Measurements from ENCODE around the gene EHMT1. TPM values are rescaled to one million over a fixed set of nuclear protein-coding genes. Genes with fewer than 3 reads are reported as not detected.

EHMT1 gene
- total and polyA plus RNA-seq, 9 of the 15 experiments (the other 6 are each of a cell fraction or from before 2014, with no cell fraction given): 2.2 to 76.0 (median 36.4) TPM

DNA sequence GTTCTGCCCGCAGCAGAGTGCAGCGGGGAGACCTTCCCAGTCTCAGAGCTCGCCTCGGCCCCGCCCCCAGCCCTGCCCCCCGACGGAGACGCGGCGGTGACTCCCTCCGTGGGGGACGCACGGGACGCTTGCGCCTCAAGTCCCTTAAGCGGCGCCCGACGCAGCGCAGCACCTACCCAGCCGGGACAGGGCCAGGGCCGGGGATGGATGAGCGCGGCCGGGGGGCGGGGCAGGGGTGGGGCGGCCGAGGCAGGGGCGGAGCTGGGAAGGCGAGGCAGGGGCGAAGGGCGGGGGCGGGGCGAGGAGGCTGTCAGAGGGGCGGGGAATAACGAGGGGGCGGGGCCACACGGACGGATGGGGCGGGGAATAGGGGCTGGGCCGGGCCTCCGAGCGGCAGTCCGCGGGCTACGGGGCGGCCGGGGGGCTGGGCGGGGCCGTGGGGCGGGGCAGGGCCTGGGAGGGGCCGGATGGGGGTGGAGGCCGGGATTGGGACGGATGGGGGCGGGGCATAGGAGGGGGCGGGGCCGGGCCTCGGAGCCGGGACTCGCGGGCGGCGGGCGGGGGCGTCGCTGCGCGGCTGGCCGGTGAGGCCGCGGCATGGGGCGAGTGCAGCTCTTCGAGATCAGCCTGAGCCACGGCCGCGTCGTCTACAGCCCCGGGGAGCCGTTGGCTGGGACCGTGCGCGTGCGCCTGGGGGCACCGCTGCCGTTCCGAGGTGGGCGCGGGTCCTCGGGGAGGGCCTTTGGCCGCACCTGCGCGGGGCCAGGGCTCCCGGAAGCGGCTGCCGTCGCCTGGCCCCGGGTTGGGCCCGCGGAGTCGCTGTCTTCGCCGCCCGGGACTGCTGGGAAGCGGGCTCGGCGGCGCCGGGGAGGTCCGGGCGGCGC lies 13.4 kb upstream of the EHMT1 start, which contains the start of gene ARRDC1 (continued):
- TF ChIP-seq RCOR1 (IDR thresholded peaks at IDR 0.05; ENCODE audit: borderline replicate concordance in 1 of 2, low read depth in 2 of 2, low read length in 2 of 2) (0 out of 4 replicates have a peak, but pooled peaks of 1 of the 2 experiments have one; percentile 34), FIP1L1 (IDR thresholded peaks at IDR 0.05; ENCODE audit: low read depth, low read length, poor library complexity, severe bottlenecking) (no peak), SOX6 (IDR thresholded peaks at IDR 0.05) (0 out of 2 replicates have a peak, but pooled peaks have one; percentile 16), MIER1 (IDR thresholded peaks at IDR 0.05; ENCODE audit: low read depth) (no peak), CTBP1 (IDR thresholded peaks at IDR 0.05; ENCODE audit: borderline replicate concordance) (peak; percentile 78), ZNF165 (CRISPR knock-in tag; IDR thresholded peaks at IDR 0.05; ENCODE audit: borderline replicate concordance) (no peak), BACH1 (tag; IDR thresholded peaks at IDR 0.05) (no peak), KAT7 (CRISPR knock-in tag; IDR thresholded peaks at IDR 0.05; ENCODE audit: borderline replicate concordance) (no peak), CXXC5 (CRISPR knock-in tag; IDR thresholded peaks at IDR 0.05) (peak; percentile 75), ZNF77 (CRISPR knock-in tag; IDR thresholded peaks at IDR 0.05) (no peak), ELF2 (CRISPR knock-in tag; IDR thresholded peaks at IDR 0.05) (peak; percentile 21; the same call in 1 of the 2 replicates), SMAD2 (IDR thresholded peaks at IDR 0.05; ENCODE audit: low read depth, low read length) (no peak), HSF4 (CRISPR knock-in tag; IDR thresholded peaks at IDR 0.05; ENCODE audit: borderline replicate concordance) (no peak), SAFB2 (IDR thresholded peaks at IDR 0.05; ENCODE audit: borderline replicate concordance, low read depth, low read length, severe bottlenecking) (no peak), RBM25 (IDR thresholded peaks at IDR 0.05; ENCODE audit: low read depth, low read length, severe bottlenecking) (no peak), NFIC (IDR thresholded peaks at IDR 0.05) (peak; percentile 5; the same call in 1 of the 2 replicates), ZC3H4 (CRISPR knock-in tag; IDR thresholded peaks at IDR 0.05; ENCODE audit: borderline replicate concordance) (no peak), FOXA3 (CRISPR knock-in tag; conservative IDR thresholded peaks at IDR 0.05 in 1 of 2, IDR thresholded peaks at IDR 0.05 in 1 of 2) (no peak)
- TF ChIP-seq, protein P1, sequence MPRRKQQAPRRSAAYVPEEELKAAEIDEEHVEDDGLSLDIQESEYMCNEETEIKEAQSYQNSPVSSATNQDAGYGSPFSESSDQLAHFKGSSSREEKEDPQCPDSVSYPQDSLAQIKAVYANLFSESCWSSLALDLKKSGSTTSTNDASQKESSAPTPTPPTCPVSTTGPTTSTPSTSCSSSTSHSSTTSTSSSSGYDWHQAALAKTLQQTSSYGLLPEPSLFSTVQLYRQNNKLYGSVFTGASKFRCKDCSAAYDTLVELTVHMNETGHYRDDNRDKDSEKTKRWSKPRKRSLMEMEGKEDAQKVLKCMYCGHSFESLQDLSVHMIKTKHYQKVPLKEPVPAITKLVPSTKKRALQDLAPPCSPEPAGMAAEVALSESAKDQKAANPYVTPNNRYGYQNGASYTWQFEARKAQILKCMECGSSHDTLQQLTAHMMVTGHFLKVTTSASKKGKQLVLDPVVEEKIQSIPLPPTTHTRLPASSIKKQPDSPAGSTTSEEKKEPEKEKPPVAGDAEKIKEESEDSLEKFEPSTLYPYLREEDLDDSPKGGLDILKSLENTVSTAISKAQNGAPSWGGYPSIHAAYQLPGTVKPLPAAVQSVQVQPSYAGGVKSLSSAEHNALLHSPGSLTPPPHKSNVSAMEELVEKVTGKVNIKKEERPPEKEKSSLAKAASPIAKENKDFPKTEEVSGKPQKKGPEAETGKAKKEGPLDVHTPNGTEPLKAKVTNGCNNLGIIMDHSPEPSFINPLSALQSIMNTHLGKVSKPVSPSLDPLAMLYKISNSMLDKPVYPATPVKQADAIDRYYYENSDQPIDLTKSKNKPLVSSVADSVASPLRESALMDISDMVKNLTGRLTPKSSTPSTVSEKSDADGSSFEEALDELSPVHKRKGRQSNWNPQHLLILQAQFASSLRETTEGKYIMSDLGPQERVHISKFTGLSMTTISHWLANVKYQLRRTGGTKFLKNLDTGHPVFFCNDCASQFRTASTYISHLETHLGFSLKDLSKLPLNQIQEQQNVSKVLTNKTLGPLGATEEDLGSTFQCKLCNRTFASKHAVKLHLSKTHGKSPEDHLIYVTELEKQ (CRISPR knock-in tag; IDR thresholded peaks at IDR 0.05): no peak
- TF ChIP-seq, protein P2, sequence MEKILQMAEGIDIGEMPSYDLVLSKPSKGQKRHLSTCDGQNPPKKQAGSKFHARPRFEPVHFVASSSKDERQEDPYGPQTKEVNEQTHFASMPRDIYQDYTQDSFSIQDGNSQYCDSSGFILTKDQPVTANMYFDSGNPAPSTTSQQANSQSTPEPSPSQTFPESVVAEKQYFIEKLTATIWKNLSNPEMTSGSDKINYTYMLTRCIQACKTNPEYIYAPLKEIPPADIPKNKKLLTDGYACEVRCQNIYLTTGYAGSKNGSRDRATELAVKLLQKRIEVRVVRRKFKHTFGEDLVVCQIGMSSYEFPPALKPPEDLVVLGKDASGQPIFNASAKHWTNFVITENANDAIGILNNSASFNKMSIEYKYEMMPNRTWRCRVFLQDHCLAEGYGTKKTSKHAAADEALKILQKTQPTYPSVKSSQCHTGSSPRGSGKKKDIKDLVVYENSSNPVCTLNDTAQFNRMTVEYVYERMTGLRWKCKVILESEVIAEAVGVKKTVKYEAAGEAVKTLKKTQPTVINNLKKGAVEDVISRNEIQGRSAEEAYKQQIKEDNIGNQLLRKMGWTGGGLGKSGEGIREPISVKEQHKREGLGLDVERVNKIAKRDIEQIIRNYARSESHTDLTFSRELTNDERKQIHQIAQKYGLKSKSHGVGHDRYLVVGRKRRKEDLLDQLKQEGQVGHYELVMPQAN (IDR thresholded peaks at IDR 0.05; ENCODE audit: borderline replicate concordance): no peak
